Fibroblast of villous mesenchyme (primary cell): ENCODE data around the gene NECTIN1. TPM values are rescaled to one million over a fixed set of nuclear protein-coding genes. Genes with fewer than 3 reads are reported as not detected.

ENCODE experiments used
- DNase-seq: peaks from one replicate; pipeline ENCODE4 v3.0.0-alpha.2; 2010; ENCODE audit warnings: low read depth
- H3K4me3 ChIP-seq: 2 replicates; pipeline ENCODE4 v1.5.1; 2011; ENCODE audit warnings: low read depth, mild to moderate bottlenecking, low read length
- total RNA-seq: library from RNA; depleted of rRNA; stranded (reverse); fragments of >200 nt; gene quantifications from 2 replicates; pipeline ENCODE4 v1.2.3, GENCODE V29; 2012
- TF ChIP-seq, protein P1 (sequence below): IDR thresholded peaks from 2 replicates; pipeline ENCODE4 v1.5.1; 2012; ENCODE audit warnings: low read depth, mild to moderate bottlenecking, low read length; ENCODE audit not compliant: insufficient read depth

The NECTIN1 gene
- total RNA-seq, 1 donor = 3.9 TPM

DNA sequence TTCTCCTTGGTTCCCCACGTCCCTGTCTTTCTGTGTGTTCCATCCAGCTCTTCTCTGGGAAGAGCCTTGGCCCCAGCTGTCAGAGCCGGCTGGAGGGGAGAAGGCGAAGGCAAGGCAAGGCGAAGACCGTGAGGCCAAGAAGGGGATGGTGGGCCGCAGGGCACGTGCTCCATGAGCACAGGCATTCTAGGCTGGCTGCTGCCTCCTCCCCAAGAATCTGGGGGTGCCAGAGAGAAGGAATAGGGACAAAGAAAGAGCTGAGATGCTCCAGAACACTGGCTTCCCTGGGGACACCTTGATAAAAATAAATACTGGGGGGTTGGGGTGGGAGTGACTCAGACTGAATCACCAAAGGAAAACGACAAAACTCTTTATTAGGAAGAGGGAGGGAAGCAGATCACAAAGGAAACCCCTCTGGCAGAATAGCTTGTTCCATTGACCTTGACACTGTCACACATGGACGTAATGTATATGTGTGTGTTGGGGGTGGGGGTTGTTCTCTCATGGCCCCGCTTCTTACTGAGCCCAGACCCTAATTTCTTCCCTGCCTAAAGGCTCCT lies 52.5 kb downstream of the NECTIN1 start:
- DNase-seq = peak; percentile 14
- TF ChIP-seq, protein P1, sequence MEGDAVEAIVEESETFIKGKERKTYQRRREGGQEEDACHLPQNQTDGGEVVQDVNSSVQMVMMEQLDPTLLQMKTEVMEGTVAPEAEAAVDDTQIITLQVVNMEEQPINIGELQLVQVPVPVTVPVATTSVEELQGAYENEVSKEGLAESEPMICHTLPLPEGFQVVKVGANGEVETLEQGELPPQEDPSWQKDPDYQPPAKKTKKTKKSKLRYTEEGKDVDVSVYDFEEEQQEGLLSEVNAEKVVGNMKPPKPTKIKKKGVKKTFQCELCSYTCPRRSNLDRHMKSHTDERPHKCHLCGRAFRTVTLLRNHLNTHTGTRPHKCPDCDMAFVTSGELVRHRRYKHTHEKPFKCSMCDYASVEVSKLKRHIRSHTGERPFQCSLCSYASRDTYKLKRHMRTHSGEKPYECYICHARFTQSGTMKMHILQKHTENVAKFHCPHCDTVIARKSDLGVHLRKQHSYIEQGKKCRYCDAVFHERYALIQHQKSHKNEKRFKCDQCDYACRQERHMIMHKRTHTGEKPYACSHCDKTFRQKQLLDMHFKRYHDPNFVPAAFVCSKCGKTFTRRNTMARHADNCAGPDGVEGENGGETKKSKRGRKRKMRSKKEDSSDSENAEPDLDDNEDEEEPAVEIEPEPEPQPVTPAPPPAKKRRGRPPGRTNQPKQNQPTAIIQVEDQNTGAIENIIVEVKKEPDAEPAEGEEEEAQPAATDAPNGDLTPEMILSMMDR = no peak

DNA sequence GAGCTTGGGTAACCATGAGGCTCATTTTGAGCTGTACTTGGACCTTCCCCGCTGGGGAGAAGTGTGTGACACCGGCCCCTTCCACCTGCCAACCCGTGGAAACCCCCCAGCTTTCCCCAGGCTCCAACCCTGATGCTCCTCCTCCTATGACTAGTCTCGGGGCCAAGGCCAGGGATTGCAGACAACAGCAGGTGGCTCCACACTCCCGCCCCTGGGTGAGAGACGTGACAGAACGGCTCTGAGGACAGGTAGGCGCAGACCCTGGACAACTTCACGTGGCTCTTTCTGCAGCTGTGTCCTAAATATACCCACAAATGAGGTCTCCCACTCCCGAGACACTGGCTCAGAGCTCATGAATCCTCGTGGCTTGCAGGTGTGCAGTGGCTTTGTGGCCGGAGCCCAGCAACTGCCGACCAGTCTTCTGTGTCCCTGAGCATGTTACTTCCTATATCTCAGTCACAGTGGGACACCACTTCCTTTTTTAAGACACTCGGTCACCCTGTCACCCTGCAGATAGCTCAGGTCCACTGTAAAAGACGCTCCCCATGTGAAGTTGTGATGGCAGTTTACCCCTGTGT lies 55.2 kb downstream of the NECTIN1 start:
- H3K4me3 ChIP-seq = no peak overlapping the region
- DNase-seq = no peak
- TF ChIP-seq, protein P1 = no peak

More for the DNA sequence above, 52.5 kb downstream of the NECTIN1 start:
- no peak overlapping the region for H3K4me3 ChIP-seq

DNA sequence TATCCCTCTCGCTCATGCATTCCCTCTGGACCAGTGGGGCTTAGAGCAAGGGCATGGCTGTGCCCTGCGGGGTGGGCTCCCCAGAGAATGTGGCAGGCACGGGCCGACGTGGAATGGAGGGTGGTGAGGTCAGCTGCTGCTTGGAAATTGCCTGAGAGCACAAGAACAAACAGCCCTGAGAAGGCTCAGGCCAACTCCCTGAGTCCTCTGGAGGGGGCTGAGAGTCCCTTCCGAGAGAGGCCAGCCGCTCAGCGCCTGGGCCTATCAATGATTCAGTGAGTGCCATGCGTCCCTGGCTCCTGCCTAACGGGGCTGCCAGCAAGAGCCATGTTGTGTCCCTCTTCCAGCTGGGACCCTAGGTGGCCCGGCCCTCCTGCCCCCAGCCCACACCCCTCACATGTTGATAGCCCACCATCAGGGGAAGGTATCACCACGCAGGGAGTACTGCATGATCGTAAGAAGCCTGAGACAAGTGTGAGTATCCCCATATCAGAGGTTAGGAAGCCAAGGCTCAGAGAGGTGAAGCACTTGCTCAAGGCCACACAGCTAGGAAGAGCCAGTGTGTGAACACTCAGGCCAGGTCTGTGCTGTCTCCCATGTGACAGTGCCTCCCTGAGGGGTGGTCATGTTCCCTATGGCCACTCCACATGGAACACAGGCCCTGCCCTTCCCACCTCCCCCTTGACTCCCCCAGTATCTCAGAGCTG lies 55.8 kb downstream of the NECTIN1 start:
- DNase-seq = no peak
- TF ChIP-seq, protein P1 = no peak

DNA sequence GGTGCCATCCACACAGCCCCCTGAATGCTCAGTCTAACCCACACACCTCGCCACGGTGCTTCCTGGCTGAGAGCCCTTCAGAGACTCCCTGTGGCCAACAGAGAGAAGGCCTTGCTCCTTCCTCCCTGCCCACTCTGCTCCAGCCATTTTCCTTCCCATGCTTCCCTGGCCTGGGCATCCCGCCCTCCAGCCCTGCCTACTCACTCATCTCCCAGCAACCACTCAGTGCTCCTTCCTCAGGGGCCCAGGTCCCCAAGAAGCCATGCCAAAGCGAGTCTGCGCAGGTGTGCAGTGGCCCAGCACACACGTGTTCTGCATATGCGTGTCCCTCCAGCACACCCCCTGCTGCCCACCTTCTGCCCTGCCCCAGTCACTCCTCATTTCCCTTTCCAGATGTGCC lies 56.4 kb downstream of the NECTIN1 start:
- no peak for DNase-seq
- no peak overlapping the region for H3K4me3 ChIP-seq
- TF ChIP-seq, protein P1 = no peak

More for the DNA sequence above, 55.8 kb downstream of the NECTIN1 start:
- H3K4me3 ChIP-seq = no peak overlapping the region

DNA sequence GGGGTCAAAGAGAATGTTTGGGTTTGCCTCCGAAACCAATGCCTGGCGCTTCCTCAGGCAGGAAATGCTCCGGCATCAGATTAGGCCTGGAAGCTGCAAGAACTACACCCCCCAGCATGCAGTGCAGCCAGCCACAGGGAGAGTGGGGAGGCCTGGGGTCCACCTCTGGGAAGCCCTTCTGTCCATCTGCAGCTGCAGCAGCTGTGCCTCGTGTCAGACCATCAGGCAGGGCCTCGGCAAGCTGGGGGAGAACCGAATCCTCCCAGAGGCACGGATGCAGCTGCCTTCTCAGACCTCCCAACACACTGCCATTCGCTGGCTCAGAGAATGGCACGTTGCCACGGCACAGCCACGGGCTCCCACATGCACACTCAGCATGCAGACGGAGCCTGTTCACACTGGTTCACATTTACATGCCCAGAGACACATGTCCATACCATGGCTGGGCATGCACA lies 57.4 kb downstream of the NECTIN1 start:
- peak; percentile 65 for DNase-seq
- TF ChIP-seq, protein P1 = no peak
- no peak overlapping the region for H3K4me3 ChIP-seq

DNA sequence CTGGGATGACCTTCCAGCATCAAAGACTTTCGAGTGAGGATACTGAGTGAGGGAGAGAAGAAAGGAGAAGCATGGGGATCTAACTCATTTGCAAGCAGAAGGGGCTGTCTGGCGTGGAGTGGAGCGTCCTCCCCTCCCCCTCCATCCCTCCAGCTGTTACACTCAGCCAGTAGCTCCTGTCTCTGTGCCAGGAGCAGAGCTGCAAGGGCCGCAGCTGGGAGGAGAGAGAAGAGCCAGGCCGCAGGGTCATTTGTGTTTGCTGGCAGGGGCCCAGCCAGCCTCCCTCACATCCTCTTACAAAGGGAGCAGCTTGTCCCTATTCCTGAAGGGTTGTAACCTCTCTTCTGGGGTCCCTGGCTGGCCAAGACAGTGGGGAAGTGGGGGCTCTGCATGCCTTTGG lies 57.9 kb downstream of the NECTIN1 start:
- TF ChIP-seq, protein P1 = no peak
- no peak overlapping the region for H3K4me3 ChIP-seq
- peak; percentile 92 for DNase-seq

GRCh38 chr11:119669487-119669886 lies 59.5 kb downstream of the NECTIN1 start:
- DNase-seq = no peak
- TF ChIP-seq, protein P1 = no peak
- no peak overlapping the region for H3K4me3 ChIP-seq
